SK-N-SH (cell line): ENCODE data around the gene FRMD4B. TPM values are rescaled to one million over a fixed set of nuclear protein-coding genes. Genes with fewer than 3 reads are reported as not detected.

Experiments
- CTCF ChIA-PET: fragments of 300-600, 350-600 bp; formaldehyde crosslinking; extraction: SDS; loops from one replicate; lab custom pipeline; 2021; lab: Yijun Ruan, JAX
- POLR2A ChIA-PET: fragments of 350-600 bp; sonication (Branson Sonifier 250); formaldehyde crosslinking; extraction: SDS; loops from one replicate; lab custom pipeline; 2020; ENCODE audit warnings: antibody characterized with exemption, inconsistent platforms; lab: Yijun Ruan, JAX
- DNase-seq: peaks from one replicate; pipeline ENCODE4 v3.0.0; 2012
- H2AFZ ChIP-seq: fragments of 200-600 bp; sonication (generic); 2 replicates; pipeline ENCODE4 v1.8.1; 2016; ENCODE audit warnings: antibody characterized with exemption, mild to moderate bottlenecking, low read depth
- H3F3A ChIP-seq: fragments of 200-600 bp; sonication (generic); replicated peaks from 2 replicates; pipeline ENCODE3; 2016; ENCODE audit warnings: antibody characterized with exemption, mild to moderate bottlenecking; ENCODE audit not compliant: insufficient read depth
- H3K27ac ChIP-seq, 2 experiments: fragments of 200-500 bp in 1 of 2; fragments of 200-600 bp in 1 of 2; sonication (Bioruptor generic) in 1 of 2; sonication (generic), shearing (Covaris generic) in 1 of 2; 2 replicates each; pipeline versions ENCODE4 v1.5.1 to v1.6.1; 2014 to 2016; ENCODE audit warnings: low read depth in 2 of 2, inconsistent platforms in 1 of 2, low read length in 1 of 2, mild to moderate bottlenecking in 1 of 2, mixed read lengths in 1 of 2
- H3K27me3 ChIP-seq: fragments of 200-600 bp; sonication (generic), shearing (Covaris generic); 2 replicates; pipeline ENCODE4 v1.6.1; 2016; ENCODE audit warnings: mixed run types; ENCODE audit not compliant: insufficient read depth
- H3K36me3 ChIP-seq, 2 experiments: fragments of 200-500 bp in 1 of 2; fragments of 200-600 bp in 1 of 2; sonication (Bioruptor generic) in 1 of 2; sonication (generic) in 1 of 2; replicated peaks in 1 of 2; 2 replicates each; pipeline versions ENCODE3 to v1.5.1; 2014 to 2016; ENCODE audit warnings: low read length in 1 of 2, mild to moderate bottlenecking in 1 of 2; ENCODE audit not compliant: insufficient read depth in 2 of 2, control insufficient read depth in 1 of 2
- H3K4me1 ChIP-seq, 2 experiments: fragments of 200-500 bp in 1 of 2; fragments of 200-600 bp in 1 of 2; sonication (Bioruptor generic) in 1 of 2; sonication (generic), shearing (Covaris generic) in 1 of 2; 2 replicates each; pipeline versions ENCODE4 v1.5.1 to v1.6.1; 2014 to 2016; ENCODE audit warnings: low read depth in 1 of 2, low read length in 1 of 2, mixed run types in 1 of 2; ENCODE audit not compliant: insufficient read depth in 2 of 2, control insufficient read depth in 1 of 2
- H3K4me2 ChIP-seq: fragments of 200-600 bp; sonication (generic), shearing (Covaris generic); 2 replicates; pipeline ENCODE4 v1.6.1; 2017; ENCODE audit warnings: mixed run types
- H3K4me3 ChIP-seq, 2 experiments: fragments of 200-500 bp in 1 of 2; fragments of 200-600 bp in 1 of 2; sonication (Bioruptor generic) in 1 of 2; sonication (generic), shearing (Covaris generic) in 1 of 2; 2 replicates each; pipeline versions ENCODE4 v1.5.1 to v1.8.1; 2014 to 2016; ENCODE audit warnings: low read depth in 2 of 2, inconsistent platforms in 1 of 2, low read length in 1 of 2, mild to moderate bottlenecking in 1 of 2, mixed read lengths in 1 of 2, moderate library complexity in 1 of 2
- H3K79me2 ChIP-seq: fragments of 200-600 bp; sonication (generic); 2 replicates; pipeline ENCODE4 v1.8.1; 2017; ENCODE audit warnings: mild to moderate bottlenecking; ENCODE audit not compliant: insufficient read depth
- H3K9ac ChIP-seq: fragments of 200-600 bp; sonication (generic); 2 replicates; pipeline ENCODE4 v1.6.1; 2017; ENCODE audit warnings: mixed run types
- H3K9me2 ChIP-seq: fragments of 200-600 bp; sonication (generic); 2 replicates; pipeline ENCODE4 v1.6.1; 2017; ENCODE audit warnings: mixed run types
- H3K9me3 ChIP-seq: fragments of 200-600 bp; sonication (generic); 2 replicates; pipeline ENCODE4 v1.6.1; 2017; ENCODE audit warnings: mixed run types, mild to moderate bottlenecking, moderate library complexity
- H4K20me1 ChIP-seq: fragments of 200-600 bp; sonication (generic); 2 replicates; pipeline ENCODE4 v1.6.1; 2017; ENCODE audit warnings: mild to moderate bottlenecking, mixed run types; ENCODE audit not compliant: insufficient read depth
- CTCF ChIP-seq: fragments of 200-600 bp; sonication (generic); IDR thresholded peaks from 2 replicates; pipeline ENCODE4 v1.6.1; 2017; ENCODE audit warnings: antibody characterized with exemption, mild to moderate bottlenecking, moderate library complexity
- ELF1 ChIP-seq: IDR thresholded peaks from 2 replicates; pipeline ENCODE4 v1.4.0; 2012
- EP300 ChIP-seq, 2 experiments: IDR thresholded peaks; 2 replicates each; pipeline versions ENCODE4 v1.4.0 to v1.6.1; 2012; ENCODE audit warnings: borderline replicate concordance in 1 of 2, low read depth in 1 of 2, low read length in 1 of 2
- EZH2phosphoT487 ChIP-seq: fragments of 200-600 bp; sonication (generic); IDR thresholded peaks from 2 replicates; pipeline ENCODE4 v1.6.1; 2017; ENCODE audit warnings: low read depth, mixed run types, mild to moderate bottlenecking, antibody characterized with exemption, moderate library complexity, borderline replicate concordance
- FOSL2 ChIP-seq: IDR thresholded peaks from 2 replicates; pipeline ENCODE4 v1.4.0; 2012; ENCODE audit warnings: low read depth, mild to moderate bottlenecking, moderate library complexity, borderline replicate concordance
- FOXJ3 ChIP-seq: sonication (generic); formaldehyde crosslinking; IDR thresholded peaks from 2 replicates; pipeline ENCODE4 v1.5.1; 2020; ENCODE audit warnings: mild to moderate bottlenecking, missing genetic modification reagents
- GATA2 ChIP-seq: sonication (generic); formaldehyde crosslinking; IDR thresholded peaks from 2 replicates; pipeline ENCODE4 v1.5.0; 2020; ENCODE audit warnings: mild to moderate bottlenecking, missing genetic modification reagents
- MEF2A ChIP-seq: IDR thresholded peaks from 2 replicates; pipeline ENCODE4 v1.4.0; 2012; ENCODE audit warnings: low read depth, borderline replicate concordance
- MXI1 ChIP-seq: IDR thresholded peaks from 2 replicates; pipeline ENCODE4 v1.6.1; 2012; ENCODE audit warnings: mild to moderate bottlenecking, low read depth, low read length, improper control_type of control experiment
- NRF1 ChIP-seq: IDR thresholded peaks from 2 replicates; pipeline ENCODE4 v1.6.1; 2012; ENCODE audit warnings: low read depth, mild to moderate bottlenecking, low read length
- POLR2AphosphoS5 ChIP-seq: IDR thresholded peaks from 2 replicates; pipeline ENCODE4 v1.6.1; 2012; ENCODE audit warnings: low read depth, low read length
- RCOR1 ChIP-seq: fragments of 150-350 bp; IDR thresholded peaks from 2 replicates; pipeline ENCODE4 v1.6.1; 2017; ENCODE audit warnings: antibody characterized with exemption, low read length
- REST ChIP-seq: IDR thresholded peaks from 2 replicates; pipeline ENCODE4 v1.6.1; 2012; ENCODE audit warnings: mild to moderate bottlenecking, low read depth, low read length, moderate library complexity
- SIN3A ChIP-seq: IDR thresholded peaks from 2 replicates; pipeline ENCODE4 v1.6.1; 2012; ENCODE audit warnings: low read depth, mild to moderate bottlenecking, low read length, moderate library complexity, borderline replicate concordance
- SMC3 ChIP-seq: IDR thresholded peaks from 2 replicates; pipeline ENCODE4 v1.6.1; 2012; ENCODE audit warnings: low read depth, low read length, improper control_type of control experiment
- TAF1 ChIP-seq: IDR thresholded peaks from 2 replicates; pipeline ENCODE4 v1.6.1; 2012; ENCODE audit warnings: low read depth, mild to moderate bottlenecking, low read length, moderate library complexity, borderline replicate concordance
- TEAD4 ChIP-seq: IDR thresholded peaks from 2 replicates; pipeline ENCODE4 v1.4.0; 2012; ENCODE audit warnings: mild to moderate bottlenecking, borderline replicate concordance; ENCODE audit not compliant: insufficient read depth
- USF1 ChIP-seq: IDR thresholded peaks from 2 replicates; pipeline ENCODE4 v1.4.0; 2012; ENCODE audit warnings: low read depth, borderline replicate concordance
- USF2 ChIP-seq: fragments of 150-350 bp; IDR thresholded peaks from 2 replicates; pipeline ENCODE4 v1.6.1; 2017; ENCODE audit warnings: antibody characterized with exemption, low read length, low read depth, borderline replicate concordance
- YY1 ChIP-seq: IDR thresholded peaks from 2 replicates; pipeline ENCODE4 v1.4.0; 2012; ENCODE audit warnings: low read depth, mild to moderate bottlenecking
- WGBS: methylation state at CpG from one replicate; pipeline ENCODE4 v1.1.6; 2017; ENCODE audit warnings: low lambda C conversion rate; 5-methylcytosine and 5-hydroxymethylcytosine counted together
- polyA plus RNA-seq, 3 experiments: library from polyadenylated mRNA; depleted of rRNA; stranded (reverse); fragments of >200 nt; gene quantifications; 2 replicates each; pipeline ENCODE4 v1.2.3, GENCODE V29; 2012

Gene FRMD4B
- polyA plus RNA-seq, 1 of the 3 experiments (the other 2 are of a cell fraction), result 0.53 TPM

- H3F3A ChIP-seq, result no peaks in the 10 kb centered on the region
- no peaks in the 10 kb centered on the region for H3K9me2 ChIP-seq
- DNase-seq, result no peak
- TF ChIP-seq USF1 (no peak), FOSL2 (no peak), EZH2phosphoT487 (no peak), MXI1 (no peak), SIN3A (no peak), CTCF (no peak), ELF1 (no peak), USF2 (no peak), MEF2A (no peak), FOXJ3 (CRISPR knock-in tag) (no peak)
- H3K4me3 ChIP-seq, result no peak overlapping the region
- H3K9me3 ChIP-seq, result no peaks in the 10 kb centered on the region
- WGBS, result 90% methylated on average over 4 of the region's 4 CpGs
- no peak overlapping the region for H2AFZ ChIP-seq
- no peaks in the 10 kb centered on the region; the same call in none of the 2 replicates for H3K27me3 ChIP-seq
- H3K4me1 ChIP-seq, result peaks cover 0 to 5% of the 10 kb centered on the region in 2 experiments; a peak in 1 of 4 replicates
- peaks cover 0 to 4% of the 10 kb centered on the region in 2 experiments for H3K36me3 ChIP-seq
- no peak overlapping the region for H3K4me2 ChIP-seq
- ChIA-PET CTCF (interaction anchor here (0.9 to 1.2 kb wide), 2 partner anchors 9 to 54 kb away, joined by 3 to 4 read pairs; no protein-coding TSS in a partner anchor), POLR2A (no interaction called here)
- H4K20me1 ChIP-seq, result no peaks in the 10 kb centered on the region
- no peak overlapping the region for H3K9ac ChIP-seq
- H3K79me2 ChIP-seq, result no peaks in the 10 kb centered on the region
- H3K27ac ChIP-seq, result no peak overlapping the region
These were observed 133.7 kb downstream of the FRMD4B start for GRCh38 chr3:69252141-69252540.

- Histone ChIP-seq H3K27me3 (no peaks in the 10 kb centered on the region; the same call in none of the 2 replicates), H4K20me1 (no peaks in the 10 kb centered on the region), H3K27ac (no peak overlapping the region), H3K79me2 (no peaks in the 10 kb centered on the region), H3K9ac (no peak overlapping the region), H3K36me3 (peaks cover 0 to 4% of the 10 kb centered on the region in 2 experiments), H3K9me2 (no peaks in the 10 kb centered on the region), H3K9me3 (no peaks in the 10 kb centered on the region), H3K4me2 (no peak overlapping the region), H2AFZ (no peak overlapping the region), H3K4me3 (no peak overlapping the region), H3K4me1 (peaks cover 0 to 1% of the 10 kb centered on the region in 2 experiments; a peak in 1 of 4 replicates), H3F3A (peaks cover 3% of the 10 kb centered on the region)
- CTCF ChIA-PET, result interaction anchor here (0.9 to 1.2 kb wide), 2 partner anchors 10 to 55 kb away, joined by 3 to 4 read pairs; no protein-coding TSS in a partner anchor
- no peak for DNase-seq
- POLR2A ChIA-PET, result no interaction called here
- 85% methylated on average over 6 of the region's 6 CpGs for WGBS
- TF ChIP-seq GATA2 (CRISPR knock-in tag), result no peak
- TF ChIP-seq TEAD4, result no peak
- TF ChIP-seq RCOR1, result no peak
- no peak for TF ChIP-seq FOSL2
- TF ChIP-seq TAF1, result no peak
- no peak for TF ChIP-seq EP300 (IDR thresholded peaks at IDR 0.05; ENCODE audit: borderline replicate concordance in 1 of 2, low read depth in 1 of 2, low read length in 1 of 2)
- TF ChIP-seq SMC3, result no peak
- TF ChIP-seq NRF1, result no peak
- no peak for TF ChIP-seq YY1
- TF ChIP-seq POLR2AphosphoS5, result no peak
- TF ChIP-seq REST, result no peak
These were observed 134.6 kb downstream of the FRMD4B start for GRCh38 chr3:69251078-69251805.
